HG03039 (cell line): ENCODE results near the gene KRT17.
"Not testable (repeated sequence)": the region's sequence is repeated elsewhere in the genome, so short reads cannot be mapped to it uniquely, and the experiment has no call there.

ENCODE experiments used
- ATAC-seq: cut with Tn5 transposase; IDR thresholded peaks from one replicate; pipeline ENCODE4 v1.9.1; 2021; ENCODE audit warnings: mild to moderate bottlenecking, moderate library complexity; ENCODE audit not compliant: unreplicated experiment

The KRT17 gene

GRCh38 chr17:41635121-41636097, 11.0 kb upstream of the KRT17 start:
- no peak for ATAC-seq

- no peak for ATAC-seq
These were observed 10.3 kb upstream of the KRT17 start for GRCh38 chr17:41634639-41635038.

DNA sequence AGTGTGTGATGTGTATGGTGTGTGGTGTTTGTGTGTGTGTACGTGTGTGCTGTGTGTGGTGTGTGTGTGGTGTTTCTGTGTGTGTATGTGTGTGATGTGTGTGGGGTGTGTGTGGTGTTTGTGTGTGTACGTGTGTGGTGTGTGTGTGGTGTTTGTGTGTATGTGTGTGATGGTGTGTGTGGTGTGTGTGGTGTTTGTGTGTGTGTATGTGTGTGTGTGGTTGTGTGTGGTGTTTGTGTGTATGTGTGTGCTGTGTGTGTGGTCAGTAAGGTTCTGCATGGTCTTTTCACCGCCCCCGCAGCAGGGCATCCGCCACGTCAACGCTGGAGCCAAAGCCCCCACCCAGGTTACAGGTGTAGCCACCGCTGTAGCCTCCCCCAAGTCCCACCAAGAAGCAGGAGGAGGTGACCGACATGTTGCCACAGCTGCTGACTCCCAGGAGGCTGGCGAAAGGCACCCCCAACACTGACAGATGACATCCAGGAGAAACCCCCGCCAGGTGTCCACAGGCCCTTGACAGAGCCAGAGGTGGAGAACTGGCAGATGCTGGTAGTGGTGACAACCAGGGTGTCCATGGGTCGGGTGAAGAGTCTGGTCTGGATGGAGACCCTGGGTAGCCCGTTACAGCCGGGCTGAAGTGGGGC, 9.3 kb upstream of the KRT17 start:
- no peak for ATAC-seq

- no peak for ATAC-seq
These were observed 8.2 kb upstream of the KRT17 start for GRCh38 chr17:41632482-41633105.

- no peak for ATAC-seq
These were observed 7.5 kb upstream of the KRT17 start for GRCh38 chr17:41631898-41632285.

DNA sequence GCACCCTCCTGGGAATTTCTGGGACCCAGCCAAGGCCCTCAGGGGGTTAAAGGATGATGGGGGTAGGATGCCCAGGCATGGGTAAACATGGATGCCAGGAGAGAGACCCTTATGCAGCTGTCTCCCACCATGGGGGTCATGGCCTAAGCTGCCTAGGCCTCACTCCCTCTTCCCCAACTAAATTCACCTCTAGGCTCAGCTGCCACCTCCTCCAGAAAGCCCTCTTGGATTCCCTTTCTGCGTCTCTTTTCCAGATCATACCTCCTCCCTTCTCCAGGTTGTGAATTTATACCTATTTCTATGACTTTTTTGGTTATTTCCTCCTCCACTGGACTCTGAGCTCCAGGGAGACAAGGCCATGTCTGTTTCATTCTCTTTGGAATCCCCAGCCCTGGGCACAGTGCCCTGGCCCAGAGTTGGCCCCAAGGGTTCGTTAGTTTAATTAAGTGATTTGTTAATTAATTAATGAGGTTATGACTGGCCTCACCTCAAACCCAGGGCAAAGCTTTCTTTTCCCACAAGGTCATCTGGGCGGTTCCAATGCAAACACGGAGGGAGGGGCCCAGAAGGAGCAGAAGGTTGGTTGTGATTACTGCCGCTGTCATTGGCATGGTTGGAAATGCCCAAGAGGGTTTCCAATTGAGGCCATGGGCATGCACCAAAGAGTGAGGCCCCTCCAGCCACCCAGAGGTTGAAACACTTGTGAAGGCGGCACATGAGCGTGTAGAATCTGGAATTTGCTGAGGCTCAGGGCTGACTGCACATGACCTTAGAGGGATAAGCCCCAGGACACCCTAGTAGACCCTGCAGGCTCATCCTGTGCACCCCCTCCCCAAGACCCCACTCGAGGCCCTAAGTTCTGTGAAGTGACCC, 6.9 kb upstream of the KRT17 start:
- no peak for ATAC-seq

DNA sequence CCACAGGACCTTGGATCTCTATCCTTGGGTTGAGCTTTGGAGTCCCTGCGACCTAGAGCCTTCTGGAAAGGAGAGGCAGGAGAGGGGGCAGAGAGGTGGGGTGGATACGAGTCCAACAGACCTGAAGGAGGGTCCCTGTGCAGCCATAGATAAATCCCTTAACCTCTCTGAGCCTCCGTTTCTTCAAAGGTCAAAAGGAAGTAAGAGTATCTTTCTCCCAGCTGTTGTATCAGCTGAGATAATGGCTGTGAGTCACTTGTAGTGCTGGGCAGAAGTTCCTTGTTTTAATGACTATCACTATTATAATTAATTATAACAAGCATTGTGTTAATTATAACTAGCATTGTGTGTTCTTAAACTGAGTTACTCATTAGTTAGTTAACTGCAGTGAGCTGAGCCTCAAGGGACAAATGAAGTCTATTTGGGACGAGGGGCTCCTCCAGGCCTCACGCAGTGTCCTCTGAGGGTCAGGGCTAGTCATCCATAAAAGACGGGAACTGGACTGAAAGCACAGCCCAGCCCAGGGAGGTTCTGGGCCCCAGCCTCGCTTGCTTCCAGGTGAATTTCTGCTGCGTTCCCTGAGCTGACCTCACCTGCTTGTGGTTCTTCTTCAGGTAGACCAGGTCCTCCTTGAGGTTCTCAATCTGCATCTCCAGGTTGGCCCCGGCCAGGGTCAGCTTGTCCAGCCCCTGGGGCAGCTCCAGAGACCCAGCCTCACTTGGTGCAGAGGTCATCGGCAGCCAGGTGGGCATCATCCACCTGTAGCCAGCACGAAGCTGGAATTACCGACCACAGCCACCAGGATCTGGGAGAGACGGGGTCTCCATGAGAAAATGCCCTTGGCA, 5.7 kb upstream of the KRT17 start:
- no peak for ATAC-seq

DNA sequence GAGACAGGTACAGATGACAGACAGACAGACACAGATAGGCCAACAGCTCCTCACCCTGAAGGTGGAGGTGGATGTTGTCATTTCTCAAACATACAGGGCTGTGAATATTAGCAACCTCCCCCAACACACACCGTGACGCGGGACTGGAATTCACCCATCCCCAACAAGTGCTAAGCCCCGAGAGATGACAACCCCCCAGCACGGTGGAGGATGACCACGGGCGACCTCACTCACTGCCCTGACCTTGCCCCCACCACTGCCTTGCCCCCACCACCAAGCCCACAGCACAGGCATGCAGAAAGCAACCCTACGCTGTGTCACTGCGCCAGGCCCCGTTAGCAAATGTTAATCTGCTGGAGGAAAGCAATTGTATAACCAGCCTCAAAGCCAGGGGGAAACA, 4.9 kb upstream of the KRT17 start:
- no peak for ATAC-seq

- not testable (repeated sequence) for ATAC-seq
These were observed 4.4 kb upstream of the KRT17 start for GRCh38 chr17:41628621-41629255.

DNA sequence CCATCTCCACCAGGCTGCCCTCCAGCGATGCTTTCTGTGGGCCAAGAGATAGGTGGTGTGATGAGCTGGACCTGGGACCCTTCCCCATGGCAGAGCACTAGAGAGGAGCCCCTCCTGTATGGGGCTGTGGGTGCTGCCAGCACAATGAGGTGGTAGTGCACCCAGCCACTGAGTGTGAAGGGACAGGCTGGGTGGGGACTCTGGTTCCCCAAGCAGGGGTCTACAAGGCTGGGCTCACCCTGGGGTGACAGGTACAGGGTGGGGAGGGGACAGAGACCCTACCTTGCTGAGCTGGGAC, 3.6 kb upstream of the KRT17 start:
- ATAC-seq, result not testable (repeated sequence)

- ATAC-seq, result no peak
These were observed 3.1 kb upstream of the KRT17 start for GRCh38 chr17:41627316-41628072.

- ATAC-seq, result not testable (repeated sequence)
These were observed 2.5 kb upstream of the KRT17 start for GRCh38 chr17:41626914-41627295.

GRCh38 chr17:41626028-41626913, 1.9 kb upstream of the KRT17 start:
- not testable (repeated sequence) for ATAC-seq

- ATAC-seq, result no peak
These were observed 1.2 kb upstream of the KRT17 start for GRCh38 chr17:41625602-41626001.

DNA sequence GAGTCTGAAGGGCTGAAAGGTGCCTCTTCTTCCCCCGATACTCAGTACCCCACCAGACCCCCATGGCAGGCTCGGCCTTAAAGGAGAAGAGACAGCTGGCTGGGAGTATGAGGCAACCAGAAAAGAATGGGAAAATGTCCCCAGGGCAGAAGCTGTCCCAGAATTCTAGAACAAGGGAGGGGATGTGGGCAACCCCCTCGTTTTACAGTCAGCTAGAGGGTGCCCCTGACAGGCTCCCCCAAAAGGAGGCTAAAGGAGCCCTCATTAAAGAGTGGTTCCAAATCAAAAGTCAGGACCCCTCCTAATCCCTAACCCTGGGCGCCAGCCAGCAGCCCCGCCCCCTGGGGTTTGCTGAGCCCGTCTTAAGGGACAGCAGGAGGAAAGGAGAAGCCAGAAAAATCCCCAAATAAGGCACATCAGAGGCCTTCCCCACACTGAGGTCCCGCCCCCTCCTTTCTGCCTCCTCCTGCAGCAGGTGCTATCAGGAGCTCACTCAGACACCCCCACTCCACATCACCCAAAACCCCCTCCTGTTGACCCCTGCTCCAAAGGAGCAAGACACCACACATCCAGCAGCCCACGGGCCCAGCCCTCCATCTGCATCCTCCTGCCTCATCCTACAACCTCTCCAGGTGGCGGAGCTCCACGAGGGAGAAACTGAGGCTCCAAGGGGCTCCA, 1.1 kb downstream of the KRT17 start:
- not testable (repeated sequence) for ATAC-seq

DNA sequence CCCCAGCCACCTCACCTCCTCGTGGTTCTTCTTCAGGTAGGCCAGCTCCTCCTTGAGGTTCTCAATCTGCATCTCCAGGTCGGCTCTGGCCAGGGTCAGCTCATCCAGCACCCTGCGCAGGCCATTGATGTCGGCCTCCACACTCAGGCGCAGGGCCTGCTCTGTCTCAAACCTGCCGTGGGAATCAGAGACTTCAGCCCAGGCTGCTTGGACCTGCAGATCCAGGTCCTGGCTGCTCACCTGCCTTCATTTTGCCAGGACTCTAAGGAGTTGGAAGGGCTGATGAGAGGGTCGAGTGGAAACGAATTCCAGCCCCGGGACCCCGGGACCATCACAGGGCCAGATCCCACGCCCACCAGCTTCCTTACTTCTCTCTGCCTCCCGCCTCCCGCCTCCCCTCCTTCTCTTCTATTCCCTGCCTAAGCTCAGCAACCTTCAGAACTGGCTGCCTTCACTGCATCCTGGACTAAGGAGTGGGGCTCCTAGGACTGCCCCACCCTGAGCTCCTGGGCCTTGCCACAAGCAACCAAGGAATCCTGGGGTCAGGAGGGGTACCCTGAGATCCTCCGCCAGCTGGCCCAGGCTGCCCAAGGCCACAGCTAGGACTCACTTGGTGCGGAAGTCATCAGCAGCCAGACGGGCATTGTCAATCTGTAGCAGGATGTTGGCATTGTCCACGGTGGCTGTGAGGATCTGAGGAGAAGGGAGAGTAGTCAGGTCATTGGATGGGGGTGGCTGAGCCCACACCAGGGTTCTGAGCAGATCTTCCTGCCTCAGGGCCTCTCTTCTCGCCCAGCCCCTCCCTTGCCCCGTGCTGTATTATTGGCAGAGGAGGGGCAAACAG, 1.8 kb downstream of the KRT17 start:
- ATAC-seq, result not testable (repeated sequence)
